Body of pancreas (tissue), 4 donors: Measurements from ENCODE around the gene SELENOV.

Source experiments
- CTCF ChIP-seq, 7 experiments: fragments of 450-650 bp in 4 of 7; fragments of 200-600 bp in 3 of 7; sonication (generic) in 3 of 7; IDR thresholded peaks; one replicate each; pipeline ENCODE4 v1.5.1; 2016 to 2019; ENCODE audit warnings: antibody characterized with exemption in 7 of 7
- POLR2A ChIP-seq, 3 donors: fragments of 450-650 bp; IDR thresholded peaks; one replicate each; pipeline ENCODE4 v1.6.1; 2016; ENCODE audit warnings: antibody characterized with exemption in 3 of 3, mild to moderate bottlenecking in 2 of 3

DNA sequence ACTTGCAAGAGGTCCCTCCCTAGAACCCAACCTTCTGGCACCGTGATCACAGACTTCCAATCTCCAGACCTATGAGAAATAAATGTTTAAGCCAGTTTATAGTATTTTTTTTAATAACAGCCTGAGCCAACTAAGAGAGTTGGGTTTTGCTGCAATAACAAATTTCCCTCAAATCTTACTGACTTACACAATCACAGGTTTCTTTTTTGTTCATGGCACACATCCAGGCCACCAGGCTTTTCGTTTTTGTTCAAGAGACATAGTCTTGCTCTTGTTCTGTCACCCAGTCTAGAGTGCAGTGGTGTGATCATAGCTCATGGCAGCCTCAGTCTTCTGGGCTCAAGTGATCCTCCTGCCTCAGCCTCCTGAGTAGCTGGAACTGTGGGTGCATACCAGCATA lies 2.0 kb upstream of the SELENOV start:
- TF ChIP-seq POLR2A (IDR thresholded peaks at IDR 0.05) (no peak), CTCF (IDR thresholded peaks at IDR 0.05) (no peak)
